NCI-H446 treated with DMSO at 0.1 percent for 48 hours (cell line): ENCODE measurements around the gene AP1S2.
"Not testable (repeated sequence)": the region's sequence is repeated elsewhere in the genome, so short reads cannot be mapped to it uniquely, and the experiment has no call there.

Source experiments
- DNase-seq: peaks from one replicate; lab custom pipeline; 2025; lab: John Stamatoyannopoulos, UW

AP1S2 gene

DNA sequence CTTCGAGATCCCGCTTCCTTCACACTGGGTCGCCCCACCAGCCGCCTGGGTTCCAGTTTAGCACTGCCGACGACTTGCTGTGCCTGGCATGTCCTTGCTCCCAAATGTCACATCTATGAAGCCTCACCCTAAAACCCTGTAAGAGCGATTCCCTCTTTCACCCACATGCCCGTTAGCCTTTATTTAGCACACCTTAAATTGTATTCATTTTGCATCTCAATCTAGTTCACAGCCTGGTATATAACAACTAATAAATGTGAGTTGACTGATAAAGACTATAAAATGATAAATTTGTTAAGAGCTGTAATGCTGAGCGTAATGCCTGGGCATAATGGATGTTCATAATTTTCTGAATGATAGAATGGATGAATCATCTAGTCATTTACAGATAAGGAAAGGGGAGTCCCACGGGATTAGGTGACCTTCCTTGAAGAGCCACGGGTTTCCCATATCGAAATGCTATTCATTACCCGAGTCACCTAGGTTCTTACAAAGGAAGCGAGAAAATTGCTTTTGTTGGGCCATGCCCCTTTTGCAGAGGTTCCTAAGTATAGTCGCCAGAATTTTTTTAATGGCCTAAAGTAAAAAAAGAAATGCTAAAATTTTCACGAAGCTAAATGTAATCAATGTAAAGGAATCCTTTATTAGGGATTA is 1.1 kb upstream of the AP1S2 start:
- DNase-seq, result no peak

DNA sequence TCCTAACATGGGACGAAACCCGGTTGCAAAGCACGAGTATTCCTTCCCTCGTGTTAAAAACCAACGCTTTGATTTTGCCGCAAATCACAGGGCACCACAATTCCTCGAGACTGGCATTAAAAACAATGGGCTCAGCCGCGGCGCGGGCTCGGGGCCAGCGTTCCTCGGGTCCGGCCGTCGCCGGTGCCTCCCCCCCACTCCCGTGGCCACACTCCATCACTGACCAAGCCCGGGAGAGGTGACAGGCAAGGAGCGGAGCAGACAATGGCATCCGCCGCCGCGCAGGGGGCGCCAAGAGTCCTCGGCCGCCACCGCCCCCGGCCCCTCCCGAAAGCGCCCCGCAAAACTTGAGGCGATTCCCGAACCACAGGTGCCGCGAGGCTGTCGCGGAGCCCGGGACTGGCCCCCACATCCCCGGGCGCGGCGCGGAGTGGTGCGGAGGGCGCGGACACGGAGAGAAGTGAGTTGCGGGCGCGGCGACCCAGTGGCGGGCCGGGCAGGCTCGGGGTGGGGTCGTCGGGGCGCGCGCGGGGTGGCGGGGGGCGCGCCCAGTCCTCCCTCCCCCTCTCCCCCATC is 445 bp downstream of the AP1S2 start:
- DNase-seq, result no peak

DNA sequence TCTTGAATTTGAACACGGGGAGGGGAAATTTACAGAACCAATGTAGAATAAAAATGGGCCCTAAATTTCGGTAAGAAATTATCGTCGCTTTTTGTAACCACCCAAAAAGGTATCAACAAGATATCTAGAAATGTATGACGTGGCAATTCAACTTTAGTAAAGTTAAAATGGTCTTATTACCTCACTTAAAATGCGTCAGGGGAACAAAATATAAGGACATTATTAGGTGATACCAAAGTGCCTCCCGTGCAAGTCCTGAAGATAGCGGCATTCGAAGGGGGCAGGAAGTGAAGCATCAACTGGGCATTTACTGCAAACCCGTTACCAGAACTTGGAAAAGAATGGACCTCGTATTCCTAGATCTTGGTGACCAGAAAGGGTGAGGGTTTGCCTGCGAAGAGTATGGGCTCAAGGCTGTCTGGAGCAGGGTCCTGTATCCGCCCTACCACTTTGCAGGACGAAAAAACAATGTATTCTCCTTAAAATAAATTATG is 980 bp downstream of the AP1S2 start:
- no peak for DNase-seq

DNA sequence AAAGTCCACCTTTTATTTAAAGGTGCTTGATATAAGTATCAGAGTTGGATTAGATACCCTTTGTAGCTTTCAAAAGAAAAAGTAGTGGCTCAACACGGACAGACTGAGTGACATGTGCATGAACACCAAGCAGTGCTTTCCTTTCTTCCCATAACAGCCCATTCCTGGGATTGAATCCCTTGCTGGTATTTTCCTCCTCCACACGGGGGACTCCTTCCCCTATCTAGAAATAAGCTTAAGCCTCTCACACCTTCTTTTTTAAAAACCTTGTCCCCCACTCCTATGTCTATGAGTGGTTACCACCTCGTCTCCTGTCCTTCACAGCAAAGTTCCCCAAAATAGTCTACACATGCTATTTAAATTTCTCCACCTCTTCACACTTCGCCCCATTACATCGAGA is 5.1 kb downstream of the AP1S2 start:
- DNase-seq, result no peak

DNA sequence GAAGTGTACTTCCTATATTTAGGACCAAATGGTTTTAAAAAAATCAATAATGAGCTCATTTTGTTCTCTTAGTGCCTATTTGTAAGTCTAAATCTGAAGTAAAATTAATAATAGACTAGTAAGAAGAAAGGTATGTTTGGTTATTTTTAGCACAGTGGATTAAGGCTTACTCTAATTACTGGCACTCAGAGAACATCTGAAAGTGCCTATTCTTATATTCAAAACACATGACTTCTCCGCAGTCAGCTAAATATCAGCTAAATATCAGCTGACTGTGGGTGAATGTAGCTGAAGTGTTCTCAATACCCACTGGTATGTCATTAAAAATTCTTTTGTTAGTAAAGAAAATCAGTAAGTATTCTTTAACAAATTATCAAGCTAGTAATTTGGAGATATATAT is 6.0 kb downstream of the AP1S2 start:
- DNase-seq, result no peak

DNA sequence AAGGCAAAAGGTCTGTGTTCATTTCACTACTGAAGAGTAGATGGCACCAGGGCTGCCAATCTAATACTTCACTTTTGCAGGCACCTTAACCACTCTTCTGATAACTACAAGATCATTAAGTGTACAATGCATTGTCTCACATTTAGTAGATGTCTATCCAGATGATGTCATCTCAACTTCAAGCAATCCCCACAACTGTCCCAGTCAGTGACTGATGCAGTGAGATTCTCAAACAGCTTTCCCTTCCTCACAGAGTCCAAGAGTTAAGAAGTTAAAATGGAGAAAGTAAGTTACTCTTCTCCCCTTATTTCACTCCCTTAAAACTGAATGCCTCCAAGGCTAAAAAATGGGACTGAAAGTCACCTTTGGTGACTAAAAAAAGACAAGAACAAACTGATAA is 10.7 kb downstream of the AP1S2 start:
- DNase-seq, result no peak

DNA sequence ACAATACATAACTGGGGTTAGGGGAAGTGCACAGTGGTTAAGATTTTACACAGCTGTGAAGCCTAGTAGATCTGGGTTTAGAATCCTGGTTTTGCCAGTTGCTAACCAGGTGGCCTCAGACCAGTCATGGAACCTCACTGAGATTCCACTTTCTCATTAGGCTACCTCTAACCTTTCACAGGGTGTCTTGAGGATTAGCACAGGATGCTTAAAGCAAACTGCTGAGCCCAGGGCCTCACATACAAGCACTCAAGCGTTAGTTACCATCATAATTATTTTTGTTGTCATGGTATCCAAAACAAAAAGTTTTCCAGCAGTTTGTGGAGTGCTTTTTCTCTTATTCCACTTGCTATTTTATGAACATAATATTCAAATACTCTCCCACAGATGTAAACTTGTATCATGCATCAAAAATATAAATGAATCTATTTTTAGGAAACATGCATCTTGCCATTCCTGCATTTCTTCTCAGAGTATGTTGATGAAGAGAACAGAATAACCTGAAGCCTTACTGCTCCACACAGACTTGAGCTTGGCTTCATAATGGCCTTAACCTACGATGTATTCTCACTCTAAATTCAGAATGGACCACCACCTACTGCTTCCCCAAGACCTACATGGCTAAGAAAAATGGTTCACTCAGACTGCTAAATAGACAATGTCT is 12.6 kb downstream of the AP1S2 start:
- DNase-seq, result no peak

DNA sequence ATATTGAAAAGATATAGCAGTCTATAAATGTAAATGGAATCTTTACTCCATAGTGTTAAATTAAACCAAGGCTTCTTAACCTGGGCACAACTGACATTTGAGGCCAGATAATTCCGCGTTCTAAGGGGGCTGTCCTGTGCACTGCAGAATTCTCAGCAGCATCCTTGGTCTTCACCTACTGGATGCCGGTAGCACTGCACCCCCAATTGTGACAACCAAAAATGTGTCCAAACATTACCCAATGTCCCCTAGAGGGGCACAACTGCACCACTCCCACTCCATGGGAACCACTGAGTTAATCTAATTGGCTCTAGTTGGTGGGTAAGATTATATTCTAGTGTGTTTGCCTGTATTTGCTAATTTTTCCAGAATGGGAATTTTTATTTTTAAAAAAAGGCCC is 16.6 kb downstream of the AP1S2 start:
- no peak for DNase-seq

DNA sequence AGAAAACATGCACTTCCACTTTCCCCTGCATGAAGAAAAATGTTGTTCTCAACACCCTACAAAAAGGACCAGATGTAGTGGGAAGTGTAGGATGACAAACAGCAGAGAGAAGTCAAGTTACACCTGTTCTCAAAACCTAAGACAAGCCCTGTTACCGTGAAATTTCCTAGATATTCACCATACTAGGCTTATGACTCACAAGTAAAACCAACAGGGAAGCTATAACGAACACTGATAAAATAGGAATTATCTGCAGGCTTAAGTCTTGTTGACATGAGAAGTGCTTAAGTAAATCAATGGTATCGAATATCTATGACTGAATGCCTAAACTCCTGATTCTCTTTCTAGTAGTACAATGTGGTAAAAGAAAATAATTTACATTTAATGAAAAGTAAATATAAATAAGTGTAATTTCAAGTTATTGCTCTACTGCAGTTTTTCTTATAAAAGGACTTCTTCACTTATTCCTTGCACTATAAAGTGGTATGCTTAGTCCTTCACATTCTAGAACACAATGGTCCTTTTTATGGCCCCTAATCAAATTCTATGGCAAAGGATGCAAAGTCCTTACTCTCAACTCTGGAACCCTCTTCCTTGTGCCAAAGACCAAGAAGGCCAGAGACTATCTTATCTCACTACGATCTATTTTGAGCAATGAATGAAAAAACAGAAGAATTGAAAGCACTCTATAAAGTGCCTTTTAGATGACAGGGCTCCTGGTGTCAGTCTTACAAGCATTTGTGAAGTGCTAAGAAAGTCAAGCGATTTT is 19.6 kb downstream of the AP1S2 start:
- no peak for DNase-seq

DNA sequence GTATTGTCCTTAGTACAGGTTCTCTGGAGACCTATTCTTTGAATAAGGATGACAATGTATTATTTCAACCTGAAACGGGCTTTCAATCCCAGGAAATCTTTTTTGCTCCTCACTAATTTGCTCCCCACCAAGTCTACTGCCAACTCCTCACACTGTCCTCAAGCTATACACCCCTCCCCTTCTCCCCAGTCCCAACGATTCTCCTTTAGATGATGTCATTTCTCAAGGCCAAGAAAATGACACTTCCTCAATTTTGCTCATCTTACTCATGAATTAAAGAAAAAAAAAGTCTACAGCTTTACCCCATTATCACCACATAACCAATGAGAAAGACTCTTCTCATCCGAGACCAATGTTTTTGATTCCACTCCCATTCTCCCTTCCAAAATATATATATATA is 20.6 kb downstream of the AP1S2 start:
- DNase-seq, result no peak

DNA sequence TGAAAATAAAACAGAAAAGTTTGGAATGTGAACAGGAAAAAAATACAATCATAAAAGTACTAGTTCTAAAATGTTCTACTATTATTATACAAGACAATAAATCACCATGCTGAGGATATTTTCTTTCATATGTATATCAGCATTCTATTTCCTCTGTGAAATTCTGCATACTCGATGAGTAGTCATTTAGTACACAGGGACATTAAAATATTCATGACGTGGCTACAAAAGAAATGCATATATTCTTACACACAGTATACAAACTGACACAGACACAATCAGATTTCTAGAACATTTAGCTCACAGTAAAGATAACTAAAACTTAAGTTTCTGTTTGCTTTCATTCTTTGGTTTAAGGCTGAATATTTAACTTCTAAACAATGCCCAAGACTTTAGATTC is 23.3 kb downstream of the AP1S2 start:
- not testable (repeated sequence) for DNase-seq

DNA sequence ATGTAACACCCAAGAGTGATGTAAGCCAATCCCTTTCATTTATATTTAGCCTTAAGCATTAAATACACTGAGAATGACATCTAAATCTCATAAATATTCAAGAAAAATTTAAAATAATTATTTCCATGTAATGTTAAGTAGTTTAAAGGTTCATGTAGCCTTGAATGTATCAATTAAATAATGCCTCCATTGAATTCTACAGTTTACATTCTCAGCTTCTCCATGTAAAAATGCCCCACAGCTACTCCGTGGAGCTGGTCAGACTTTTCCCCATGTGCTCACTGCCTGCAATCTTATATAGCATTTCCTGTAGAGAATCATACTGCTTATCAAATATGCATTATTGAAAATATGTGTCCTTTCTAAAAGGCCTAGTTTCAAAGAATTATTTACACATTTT is 25.4 kb downstream of the AP1S2 start:
- DNase-seq, result no peak

DNA sequence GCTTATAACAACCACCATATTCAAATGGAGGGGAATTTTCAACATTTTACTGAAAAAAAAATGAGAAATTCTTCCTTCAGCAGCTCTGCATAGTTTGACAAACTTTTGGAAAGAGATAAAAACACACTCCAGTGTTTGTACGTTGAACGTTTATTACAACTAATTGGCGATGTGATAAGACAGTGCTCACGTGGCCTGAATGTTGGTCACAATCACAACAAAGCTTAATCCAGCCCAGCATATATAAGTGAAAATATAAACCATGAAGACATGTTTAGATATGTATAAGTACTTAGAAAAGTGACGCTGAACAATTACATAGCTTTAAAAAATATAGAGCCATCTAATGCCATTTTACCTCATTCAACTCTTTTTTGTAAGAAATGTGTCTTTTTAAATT is 28.7 kb downstream of the AP1S2 start:
- no peak for DNase-seq

DNA sequence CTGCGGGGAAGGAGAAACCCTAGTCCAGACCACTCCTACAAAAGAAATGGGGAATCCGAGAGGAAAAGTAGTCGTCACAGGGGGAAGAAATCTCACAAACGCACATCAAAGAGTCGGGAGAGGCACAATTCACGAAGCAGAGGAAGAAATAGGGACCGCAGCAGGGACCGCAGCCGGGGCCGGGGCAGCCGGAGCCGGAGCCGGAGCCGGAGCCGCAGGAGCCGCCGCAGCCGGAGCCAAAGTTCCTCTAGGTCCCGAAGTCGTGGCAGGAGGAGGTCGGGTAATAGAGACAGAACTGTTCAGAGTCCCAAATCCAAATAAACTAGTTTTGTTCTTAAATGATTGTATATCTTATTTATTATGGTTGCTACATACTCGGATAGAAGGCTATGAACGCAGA is 31.7 kb downstream of the AP1S2 start:
- DNase-seq, result no peak

DNA sequence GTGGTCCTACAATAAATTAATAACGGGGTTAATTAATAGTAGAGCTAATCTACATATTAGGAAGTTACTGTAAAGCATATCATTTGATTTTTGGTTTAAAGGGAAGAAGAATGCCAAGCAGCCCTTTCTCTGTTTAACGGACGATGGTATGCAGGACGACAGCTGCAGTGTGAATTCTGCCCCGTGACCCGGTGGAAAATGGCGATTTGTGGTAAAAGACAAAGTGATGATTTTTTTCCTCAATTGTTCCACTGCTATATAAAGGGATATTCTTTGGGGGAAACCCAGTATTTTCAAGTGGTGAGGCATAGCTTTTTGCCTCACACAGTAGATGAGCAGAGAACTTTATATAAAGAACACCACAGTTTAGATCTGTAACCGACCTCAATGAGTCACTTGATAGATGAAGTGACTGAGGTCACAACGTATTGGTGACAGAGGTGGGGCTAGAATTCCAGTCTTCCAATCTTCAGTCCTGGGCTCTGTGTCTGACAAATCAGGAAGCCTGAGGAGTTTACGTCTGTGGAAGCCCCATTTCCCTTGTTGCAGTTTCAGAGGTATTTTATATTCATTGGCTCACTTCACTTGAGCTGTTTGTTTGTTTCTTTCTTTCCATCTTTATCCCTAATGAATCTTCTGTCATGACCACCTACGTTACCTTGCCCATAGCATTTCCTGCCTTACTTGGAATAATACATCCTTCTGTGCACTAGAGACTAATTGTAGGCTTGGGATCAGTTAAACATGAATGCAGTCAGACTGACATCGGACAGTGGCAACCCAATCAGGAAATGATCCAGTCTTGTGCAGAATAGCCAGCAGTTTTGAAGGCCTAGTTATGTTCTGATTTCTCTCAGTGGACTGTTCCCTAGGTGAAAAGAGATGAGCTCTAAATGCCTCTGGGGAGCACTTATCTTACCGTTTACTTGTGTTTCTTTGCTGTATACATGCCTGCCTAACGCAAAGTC is 34.2 kb downstream of the AP1S2 start:
- DNase-seq, result no peak

DNA sequence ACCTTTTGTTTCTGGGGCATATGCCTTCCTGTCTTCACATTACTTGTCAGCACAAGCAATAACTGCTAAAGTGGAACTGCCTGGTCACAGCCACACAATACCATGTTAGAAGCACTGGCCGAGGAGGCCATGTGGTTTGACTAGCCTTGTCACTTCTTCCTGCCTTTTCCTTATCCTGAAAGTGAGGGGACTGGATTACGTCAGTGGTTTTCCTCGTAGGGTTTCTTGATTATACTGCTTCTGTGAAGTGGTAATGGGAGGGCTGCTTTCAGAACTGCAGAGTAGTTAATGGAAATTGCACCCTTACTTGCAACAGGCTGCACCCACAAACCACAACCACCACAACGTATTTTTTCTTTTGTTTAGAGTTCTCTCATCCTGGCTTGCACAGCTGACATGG is 37.7 kb downstream of the AP1S2 start:
- DNase-seq, result no peak

DNA sequence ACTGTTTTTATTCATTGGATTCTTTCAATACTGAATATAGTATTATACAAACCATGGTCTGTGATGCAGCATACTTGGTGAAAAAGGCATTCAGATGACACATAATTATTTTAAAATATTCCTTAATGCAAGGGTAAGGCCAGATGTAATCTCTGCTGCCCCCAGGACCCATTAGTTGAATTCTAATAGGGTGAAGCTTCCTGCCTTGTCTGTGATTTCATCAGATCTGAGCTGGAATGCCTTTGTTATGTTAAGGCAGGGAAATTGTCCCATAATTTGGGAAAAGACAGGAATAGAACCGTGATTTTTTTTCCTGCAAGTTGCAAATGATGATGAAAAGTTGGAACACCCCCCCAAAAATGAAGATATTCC is 38.2 kb downstream of the AP1S2 start:
- no peak for DNase-seq

DNA sequence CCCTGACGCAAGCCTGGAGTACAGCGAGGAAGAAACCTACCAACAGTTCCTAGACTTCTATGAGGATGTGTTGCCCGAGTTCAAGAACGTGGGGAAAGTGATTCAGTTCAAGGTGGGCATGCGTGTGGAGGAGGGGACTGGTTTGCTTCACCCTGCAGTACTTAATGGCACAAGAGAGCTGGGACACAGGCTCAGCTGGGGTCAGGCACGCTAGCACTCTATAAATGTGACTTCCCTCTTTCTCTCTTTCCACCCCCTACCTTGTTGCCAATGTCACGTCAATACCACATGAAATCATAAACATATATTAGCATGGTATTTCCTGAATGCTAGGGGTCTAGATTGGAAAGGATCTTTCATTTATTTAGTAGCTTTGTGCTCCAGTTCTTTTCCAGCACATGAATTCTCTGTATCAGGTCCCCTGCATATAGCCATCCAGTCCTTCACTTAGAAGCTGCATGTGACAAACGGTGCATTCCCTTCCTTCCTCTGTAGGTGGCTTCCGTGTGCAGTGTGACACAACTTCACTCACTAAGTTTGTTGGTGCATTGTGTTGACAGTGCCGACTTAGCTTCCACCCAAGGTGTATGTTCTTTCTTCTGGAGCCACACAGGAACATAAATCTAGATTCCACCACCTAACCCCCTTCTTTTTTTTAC is 38.7 kb downstream of the AP1S2 start:
- DNase-seq, result no peak

DNA sequence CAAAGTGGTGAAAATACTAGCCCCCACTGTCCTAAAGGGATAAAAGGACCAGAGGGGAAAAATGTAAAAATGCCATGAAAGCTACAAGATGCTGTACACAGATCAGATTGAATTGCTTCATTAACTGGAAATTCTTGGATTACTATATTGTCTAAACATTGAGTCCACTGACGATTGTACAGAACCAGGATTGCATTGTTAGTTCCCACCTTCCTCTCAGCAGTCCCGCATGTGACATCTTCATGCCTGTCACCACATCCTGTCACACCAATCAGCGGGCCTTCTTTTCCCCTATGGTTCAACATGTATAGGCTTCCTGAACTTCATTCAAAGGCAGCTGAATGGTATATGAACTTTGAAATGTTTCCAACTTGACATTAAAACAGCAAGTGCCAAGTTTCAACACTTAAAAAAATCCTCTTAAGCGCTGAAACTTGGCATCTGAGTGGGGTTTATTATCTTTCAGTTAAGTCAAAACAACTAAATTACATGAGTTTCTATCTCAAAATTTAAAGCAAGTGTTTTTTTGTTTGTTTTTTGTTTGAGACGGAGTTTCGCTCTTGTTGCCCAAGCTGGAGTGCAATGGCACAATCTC is 39.7 kb downstream of the AP1S2 start:
- no peak for DNase-seq

DNA sequence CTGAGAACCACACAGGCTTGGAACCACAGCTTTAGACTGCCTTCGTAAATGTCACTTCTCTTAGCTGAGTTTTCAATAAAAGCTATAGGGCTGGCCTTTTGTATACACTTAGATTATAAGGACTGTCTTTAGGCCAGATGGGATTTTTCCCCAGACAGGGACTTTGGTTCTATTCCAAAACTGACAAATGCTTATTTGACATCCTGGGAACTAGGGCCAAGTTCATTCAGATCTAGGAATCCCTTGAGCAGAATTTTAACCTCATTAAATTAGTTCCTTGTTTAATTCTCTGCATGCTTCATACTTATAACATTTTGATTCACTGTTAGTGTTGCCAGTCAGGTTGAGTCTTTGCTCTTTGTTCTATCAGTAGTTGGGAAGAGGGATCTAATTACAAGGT is 41.2 kb downstream of the AP1S2 start:
- peak; percentile 12 for DNase-seq
